IMR-90 (cell line): ENCODE data around the gene TMEM38A. TPM values are rescaled to one million over a fixed set of nuclear protein-coding genes. Genes with fewer than 3 reads are reported as not detected.

Source experiments
- ATAC-seq: fragments of 200-7000 bp; cut with Tn5 transposase; 2 replicates; pipeline ENCODE4 v1.9.1; 2020; ENCODE audit warnings: low read depth, mild to moderate bottlenecking, moderate library complexity
- BruUV-seq: library from RNA; stranded (reverse); fragments of 400-500 nt; replicated peaks from 2 replicates; lab custom pipeline; 2021; lab: Mats Ljungman, UMichigan
- CTCF ChIA-PET: fragments of 300-600 bp; formaldehyde crosslinking; extraction: SDS; loops from one replicate; lab custom pipeline; 2021; ENCODE audit warnings: antibody characterized with exemption; lab: Yijun Ruan, JAX
- POLR2A ChIA-PET: fragments of 300-600 bp; sonication (Branson Sonifier 250); formaldehyde crosslinking; loops from one replicate; lab custom pipeline; 2022; ENCODE audit warnings: antibody characterized with exemption; ENCODE audit not compliant: unreplicated experiment; lab: Charles Lee
- DNase-seq: peaks from one replicate; pipeline ENCODE4 v3.0.0; 2013
- H2AFZ ChIP-seq: replicated peaks from 2 replicates; pipeline ENCODE3; 2013; ENCODE audit warnings: low read length, mild to moderate bottlenecking; ENCODE audit not compliant: poor library complexity
- H2AK5ac ChIP-seq: 2 replicates; pipeline ENCODE4 v1.6.1; 2013; ENCODE audit warnings: low read depth, low read length, inconsistent platforms
- H2AK9ac ChIP-seq: replicated peaks from 2 replicates; pipeline ENCODE3; 2013; ENCODE audit warnings: mild to moderate bottlenecking, low read depth, low read length, moderate library complexity; ENCODE audit not compliant: poor library complexity
- H2BK120ac ChIP-seq: 2 replicates; pipeline ENCODE4 v1.6.1; 2013; ENCODE audit warnings: low read depth, low read length, inconsistent platforms
- H2BK15ac ChIP-seq: 3 replicates; pipeline ENCODE4 v1.6.1; 2013; ENCODE audit warnings: low read depth, low read length, inconsistent platforms
- H2BK20ac ChIP-seq: 2 replicates; pipeline ENCODE4 v1.6.1; 2013; ENCODE audit warnings: low read depth, mild to moderate bottlenecking, inconsistent platforms, low read length, moderate library complexity
- H2BK5ac ChIP-seq: 2 replicates; pipeline ENCODE4 v1.6.1; 2013; ENCODE audit warnings: mild to moderate bottlenecking, low read depth, low read length, inconsistent platforms; ENCODE audit not compliant: poor library complexity, severe bottlenecking
- H3K14ac ChIP-seq: replicated peaks from 2 replicates; pipeline ENCODE4 v1.6.1; 2013; ENCODE audit warnings: low read depth, low read length, inconsistent platforms
- H3K18ac ChIP-seq: 2 replicates; pipeline ENCODE4 v1.6.1; 2013; ENCODE audit warnings: low read depth, low read length, control low read depth
- H3K23ac ChIP-seq: 2 replicates; pipeline ENCODE4 v1.6.1; 2013; ENCODE audit warnings: low read depth, low read length, inconsistent platforms
- H3K27ac ChIP-seq: 2 replicates; pipeline ENCODE4 v1.5.1; 2013; ENCODE audit warnings: mild to moderate bottlenecking, control low read depth, low read length; ENCODE audit not compliant: insufficient read depth
- H3K27me3 ChIP-seq: 2 replicates; pipeline ENCODE4 v1.6.1; 2013; ENCODE audit warnings: low read length; ENCODE audit not compliant: control insufficient read depth, insufficient read depth
- H3K36me3 ChIP-seq: 2 replicates; pipeline ENCODE4 v1.6.1; 2013; ENCODE audit warnings: low read length, mixed read lengths; ENCODE audit not compliant: control insufficient read depth, insufficient read depth
- H3K4ac ChIP-seq: 2 replicates; pipeline ENCODE4 v1.6.1; 2013; ENCODE audit warnings: low read depth, low read length, inconsistent platforms
- H3K4me1 ChIP-seq: 2 replicates; pipeline ENCODE4 v1.6.1; 2013; ENCODE audit warnings: low read length, mixed read lengths; ENCODE audit not compliant: control insufficient read depth, insufficient read depth
- H3K4me2 ChIP-seq: 2 replicates; pipeline ENCODE4 v1.6.1; 2013; ENCODE audit warnings: low read depth, mild to moderate bottlenecking, control low read depth, low read length, moderate library complexity
- H3K4me3 ChIP-seq: 2 replicates; pipeline ENCODE4 v1.5.1; 2013; ENCODE audit warnings: low read depth, mild to moderate bottlenecking, control low read depth, low read length, moderate library complexity; ENCODE audit not compliant: insufficient read depth
- H3K56ac ChIP-seq: 2 replicates; pipeline ENCODE4 v1.6.1; 2013; ENCODE audit warnings: low read length, inconsistent platforms; ENCODE audit not compliant: insufficient read depth; ENCODE audit errors: extremely low read depth
- H3K79me1 ChIP-seq, 2 experiments: 2 replicates each; pipeline ENCODE4 v1.6.1; 2013; ENCODE audit warnings: low read length in 2 of 2, inconsistent platforms in 1 of 2, low read depth in 1 of 2
- H3K9ac ChIP-seq: 2 replicates; pipeline ENCODE4 v1.6.1; 2013; ENCODE audit warnings: low read depth, low read length, control low read depth
- H3K9me1 ChIP-seq: 2 replicates; pipeline ENCODE4 v1.6.1; 2013; ENCODE audit warnings: low read length, inconsistent platforms; ENCODE audit not compliant: insufficient read depth
- H3K9me3 ChIP-seq: 2 replicates; pipeline ENCODE4 v1.6.1; 2013; ENCODE audit warnings: low read length; ENCODE audit not compliant: control insufficient read depth, insufficient read depth
- H4K20me1 ChIP-seq: 2 replicates; pipeline ENCODE4 v1.6.1; 2013; ENCODE audit warnings: low read length, inconsistent platforms; ENCODE audit not compliant: insufficient read depth
- H4K5ac ChIP-seq: 2 replicates; pipeline ENCODE4 v1.6.1; 2013; ENCODE audit warnings: mild to moderate bottlenecking, low read depth, low read length, control low read depth
- H4K8ac ChIP-seq, 2 experiments: 2 replicates each; pipeline ENCODE4 v1.6.1; 2013; ENCODE audit warnings: low read depth in 2 of 2, low read length in 2 of 2, control low read depth in 1 of 2, inconsistent platforms in 1 of 2
- H4K91ac ChIP-seq: 2 replicates; pipeline ENCODE4 v1.6.1; 2013; ENCODE audit warnings: low read depth, low read length, inconsistent platforms; ENCODE audit not compliant: insufficient read depth
- BHLHE40 ChIP-seq: fragments of 150-350 bp; IDR thresholded peaks from 2 replicates; pipeline ENCODE4 v1.6.1; 2016; ENCODE audit warnings: mild to moderate bottlenecking, low read depth, low read length
- CEBPB ChIP-seq: IDR thresholded peaks from 2 replicates; pipeline ENCODE4 v1.6.1; 2012; ENCODE audit warnings: low read depth, low read length, improper control_type of control experiment
- CHD1 ChIP-seq: IDR thresholded peaks from 2 replicates; pipeline ENCODE4 v1.6.1; 2012; ENCODE audit warnings: low read depth, low read length, improper control_type of control experiment
- MAZ ChIP-seq: IDR thresholded peaks from 2 replicates; pipeline ENCODE4 v1.6.1; 2012; ENCODE audit warnings: low read depth, mild to moderate bottlenecking, low read length, improper control_type of control experiment, moderate library complexity, borderline replicate concordance
- NFE2L2 ChIP-seq: fragments of 150-350 bp; IDR thresholded peaks from 2 replicates; pipeline ENCODE4 v1.6.1; 2016; ENCODE audit warnings: low read depth, mild to moderate bottlenecking, low read length
- RAD21 ChIP-seq: IDR thresholded peaks from 2 replicates; pipeline ENCODE4 v1.6.1; 2012; ENCODE audit warnings: low read length, improper control_type of control experiment
- RCOR1 ChIP-seq: IDR thresholded peaks from 2 replicates; pipeline ENCODE4 v1.6.1; 2012; ENCODE audit warnings: mild to moderate bottlenecking, low read length, improper control_type of control experiment; ENCODE audit not compliant: insufficient replicate concordance
- RFX5 ChIP-seq: IDR thresholded peaks from 2 replicates; pipeline ENCODE4 v1.8.0; 2012; ENCODE audit warnings: low read depth, mild to moderate bottlenecking, low read length, moderate library complexity
- USF2 ChIP-seq: fragments of 150-350 bp; IDR thresholded peaks from 2 replicates; pipeline ENCODE4 v1.6.1; 2017; ENCODE audit warnings: mild to moderate bottlenecking, antibody characterized with exemption, low read length, low read depth
- WGBS, 2 experiments: methylation state at CpG; one replicate each; pipeline versions ENCODE4 v1.1.5 to v1.1.7; 2013; ENCODE audit warnings: missing lambda C conversion rate in 2 of 2; ENCODE audit not compliant: insufficient read length in 1 of 2; ENCODE audit errors: extremely low coverage in 2 of 2; 5-methylcytosine and 5-hydroxymethylcytosine counted together
- dilution Hi-C: fragments of 300-500 bp; cut with HindIII; formaldehyde crosslinking; loops from one replicate; pipeline ENCODE4 v1.14.3; 2018; ENCODE audit warnings: low sequenced_read_pairs; ENCODE audit not compliant: unreplicated experiment
- in situ Hi-C: fragments of 300-500 bp; cut with MboI; formaldehyde crosslinking; loops from 3 replicates; pipeline ENCODE4 v1.14.3; 2019; ENCODE audit warnings: low sequenced_read_pairs, inconsistent platforms, mixed read lengths
- intact Hi-C: fragments of 100-400 bp; cut with micrococcal nuclease; formaldehyde crosslinking; loops from 2 replicates; pipeline ENCODE4 v1.10.0; 2022
- polyA plus RNA-seq, 3 experiments: library from polyadenylated mRNA; depleted of rRNA; stranded (reverse); fragments of >200 nt; gene quantifications; 2 replicates each; pipeline ENCODE4 v1.2.3, GENCODE V29; 2012; ENCODE audit warnings: low replicate concordance in 1 of 3
- total RNA-seq: library from RNA; depleted of rRNA; stranded (reverse); fragments of >200 nt; gene quantifications from 2 replicates; pipeline ENCODE4 v1.2.3, GENCODE V29; 2012
- TF ChIP-seq, protein P1 (sequence below): fragments of 150-350 bp; IDR thresholded peaks from 2 replicates; pipeline ENCODE4 v1.6.1; 2016; ENCODE audit warnings: low read depth, mild to moderate bottlenecking, low read length, moderate library complexity, borderline replicate concordance

Gene TMEM38A
- total and polyA plus RNA-seq, 2 of the 4 experiments (the other 2 are of a cell fraction), result 1.3 to 2.0 TPM

DNA sequence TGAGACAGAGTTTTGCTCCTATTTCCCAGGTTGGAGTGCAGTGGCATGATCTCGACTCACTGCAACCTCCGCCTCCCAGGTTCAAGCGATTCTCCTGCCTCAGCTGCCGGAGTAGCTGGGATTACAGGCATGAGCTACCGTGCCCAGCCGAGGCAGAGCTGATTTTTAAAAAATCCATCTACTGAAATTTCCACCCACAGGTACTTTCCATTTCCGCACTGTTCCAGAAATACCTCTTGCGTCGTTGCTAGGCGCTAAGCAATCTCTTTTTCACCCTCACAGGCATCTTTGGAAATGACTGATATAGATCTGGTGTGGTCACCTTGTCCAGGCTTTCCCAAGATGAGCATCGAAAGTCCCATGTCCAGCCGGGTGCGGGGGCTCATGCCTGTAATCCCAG, 9.4 kb downstream of the TMEM38A start:
- ChIA-PET CTCF (no interaction called here), POLR2A (no interaction called here)
- H2AFZ ChIP-seq, result no peak overlapping the region
- H2BK15ac ChIP-seq, result no peak overlapping the region
- no peaks in the 10 kb centered on the region for H3K79me1 ChIP-seq
- intact Hi-C loops (no loop called here), in situ Hi-C loops (no loop called here), dilution Hi-C loops (no loop called here)
- no peak overlapping the region for H3K4me3 ChIP-seq
- H4K20me1 ChIP-seq, result no peaks in the 10 kb centered on the region
- H2AK5ac ChIP-seq, result no peak overlapping the region
- no peak overlapping the region for H2BK20ac ChIP-seq
- no peak for DNase-seq
- H4K91ac ChIP-seq, result no peak overlapping the region
- TF ChIP-seq CEBPB (no peak), MAZ (no peak), USF2 (no peak), CHD1 (no peak), RFX5 (no peak), RAD21 (no peak), RCOR1 (no peak), NFE2L2 (no peak), BHLHE40 (no peak)
- TF ChIP-seq, protein P1, sequence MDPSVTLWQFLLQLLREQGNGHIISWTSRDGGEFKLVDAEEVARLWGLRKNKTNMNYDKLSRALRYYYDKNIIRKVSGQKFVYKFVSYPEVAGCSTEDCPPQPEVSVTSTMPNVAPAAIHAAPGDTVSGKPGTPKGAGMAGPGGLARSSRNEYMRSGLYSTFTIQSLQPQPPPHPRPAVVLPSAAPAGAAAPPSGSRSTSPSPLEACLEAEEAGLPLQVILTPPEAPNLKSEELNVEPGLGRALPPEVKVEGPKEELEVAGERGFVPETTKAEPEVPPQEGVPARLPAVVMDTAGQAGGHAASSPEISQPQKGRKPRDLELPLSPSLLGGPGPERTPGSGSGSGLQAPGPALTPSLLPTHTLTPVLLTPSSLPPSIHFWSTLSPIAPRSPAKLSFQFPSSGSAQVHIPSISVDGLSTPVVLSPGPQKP, result no peak
- H2AK9ac ChIP-seq, result no peak overlapping the region
- H2BK120ac ChIP-seq, result no peak overlapping the region
- H3K18ac ChIP-seq, result no peak overlapping the region
- no peaks in the 10 kb centered on the region for H3K9me1 ChIP-seq
- H3K14ac ChIP-seq, result no peak overlapping the region
- no peaks in the 10 kb centered on the region for H3K36me3 ChIP-seq
- no peak overlapping the region for H3K9ac ChIP-seq
- H3K23ac ChIP-seq, result no peak overlapping the region
- H3K9me3 ChIP-seq, result no peaks in the 10 kb centered on the region
- H3K56ac ChIP-seq, result no peak overlapping the region
- H3K4me2 ChIP-seq, result no peak overlapping the region
- no peaks in the 10 kb centered on the region for H3K27me3 ChIP-seq
- no peaks in the 10 kb centered on the region for H3K4me1 ChIP-seq
- no peak overlapping the region for H4K8ac ChIP-seq
- no peak overlapping the region for H3K4ac ChIP-seq
- H2BK5ac ChIP-seq, result no peak overlapping the region
- 90% methylated on average over 6 of the region's 13 CpGs; no CpG with 5 or more reads in 1 of the 2 experiments for WGBS, 2 experiments
- no peak overlapping the region for H4K5ac ChIP-seq
- BruUV-seq, result no TSS peak
- ATAC-seq, result no peak
- no peak overlapping the region for H3K27ac ChIP-seq
